HG02970 (cell line): ENCODE measurements around the gene TPH2.

ENCODE experiments used
- ATAC-seq: cut with Tn5 transposase; IDR thresholded peaks from one replicate; pipeline ENCODE4 v1.9.1; 2021; ENCODE audit warnings: mild to moderate bottlenecking, moderate library complexity, moderate number of reproducible peaks; ENCODE audit not compliant: unreplicated experiment, low FRiP score

The TPH2 gene

GRCh38 chr12:71958457-71958856 is 19.8 kb downstream of the TPH2 start:
- ATAC-seq: no peak

GRCh38 chr12:71958993-71959578 is 20.4 kb downstream of the TPH2 start:
- no peak for ATAC-seq

DNA sequence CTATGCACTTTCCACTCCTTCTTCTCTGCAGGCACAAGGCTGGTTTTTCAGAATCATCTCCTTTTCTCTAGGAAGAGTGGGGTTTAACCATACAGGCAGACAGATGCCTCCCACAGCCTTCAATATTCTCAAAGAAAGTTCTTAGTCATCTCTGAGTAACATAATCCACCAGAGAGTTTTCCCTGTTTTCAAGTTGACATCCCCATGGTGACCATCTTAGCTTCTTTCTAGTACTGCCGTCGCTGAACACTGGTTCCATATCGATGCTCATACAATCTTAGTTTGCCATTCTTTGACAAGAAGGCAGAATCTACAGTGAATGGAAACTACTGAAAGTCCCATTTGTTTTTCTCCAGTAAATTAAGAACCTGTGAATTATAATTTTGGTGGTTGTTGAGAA is 28.6 kb downstream of the TPH2 start:
- ATAC-seq: no peak

DNA sequence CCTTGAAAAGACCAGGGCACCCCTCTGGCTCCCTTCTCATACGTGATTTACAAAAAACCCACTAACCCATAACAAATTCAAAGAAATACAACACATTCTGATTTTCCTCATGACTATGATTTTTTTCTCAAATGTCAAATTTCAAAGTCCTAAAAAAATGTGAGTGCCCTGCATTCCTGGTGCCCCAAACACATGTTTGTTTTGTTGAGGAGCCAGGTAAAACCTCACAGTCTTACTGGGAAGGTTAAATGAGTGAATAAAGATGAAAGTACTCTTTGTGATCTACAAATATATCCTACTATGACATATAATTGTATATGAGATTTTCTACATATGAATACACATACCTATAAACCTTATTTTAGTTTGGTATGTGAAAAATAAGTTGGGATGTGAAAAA is 30.7 kb downstream of the TPH2 start:
- no peak for ATAC-seq

DNA sequence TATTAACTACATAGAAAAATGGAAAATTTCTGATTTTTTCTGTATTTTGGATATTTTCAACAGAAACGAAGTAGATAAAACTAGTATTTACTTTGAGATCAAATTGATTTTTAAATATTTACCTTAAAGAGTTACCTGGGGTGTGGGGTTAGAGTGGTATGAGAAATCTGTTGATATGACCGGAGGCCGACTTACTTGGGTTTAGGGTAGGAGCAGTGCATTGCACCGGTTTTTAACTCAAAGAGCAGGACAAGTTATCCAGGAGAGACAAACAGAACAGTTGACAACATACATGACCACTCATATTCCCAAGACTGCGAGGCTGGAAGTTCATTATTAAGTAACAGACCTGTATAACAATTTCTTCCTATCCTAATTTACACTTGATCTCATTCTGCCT is 31.4 kb downstream of the TPH2 start:
- ATAC-seq: no peak

- no peak for ATAC-seq
Observed at GRCh38 chr12:71972441-71973074, 33.9 kb downstream of the TPH2 start.

DNA sequence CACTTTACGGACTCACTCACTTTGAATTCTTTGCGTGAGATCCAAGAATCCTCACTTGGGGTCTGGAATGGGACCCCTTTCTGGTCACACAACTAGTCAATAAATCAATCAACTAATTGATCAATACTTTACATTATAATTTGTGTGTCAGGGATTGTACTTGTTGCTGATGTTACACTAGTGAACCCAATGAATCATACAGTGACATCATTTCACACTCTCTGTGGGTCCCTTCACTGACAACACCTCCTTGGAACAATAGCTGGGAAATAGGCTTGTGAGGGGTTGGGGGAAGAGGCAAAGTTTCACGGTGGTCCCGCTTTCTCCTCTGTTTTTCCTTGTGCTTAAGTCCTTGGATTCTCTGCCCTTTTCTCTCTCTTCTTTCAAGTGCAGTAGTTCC is 35.0 kb downstream of the TPH2 start:
- ATAC-seq: no peak

DNA sequence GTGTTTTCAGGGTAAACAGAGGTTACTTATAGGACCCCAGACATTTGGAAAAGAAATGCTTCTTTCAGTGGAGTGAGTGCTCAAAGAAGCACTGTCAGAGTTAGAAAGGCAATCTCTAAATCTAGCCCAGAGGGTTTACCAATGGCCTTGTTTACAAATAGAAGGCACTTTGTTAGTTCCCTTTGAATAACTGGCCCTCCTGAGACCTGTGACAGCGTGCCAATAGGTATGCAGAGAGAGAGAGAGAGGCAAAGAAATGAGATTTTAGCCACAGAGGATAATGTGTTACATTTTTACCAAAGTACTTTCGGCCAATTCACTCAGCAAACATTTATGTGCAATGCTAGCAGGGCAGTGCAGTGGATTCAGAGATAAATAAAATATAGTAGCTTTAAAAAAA is 41.9 kb downstream of the TPH2 start:
- ATAC-seq: no peak

DNA sequence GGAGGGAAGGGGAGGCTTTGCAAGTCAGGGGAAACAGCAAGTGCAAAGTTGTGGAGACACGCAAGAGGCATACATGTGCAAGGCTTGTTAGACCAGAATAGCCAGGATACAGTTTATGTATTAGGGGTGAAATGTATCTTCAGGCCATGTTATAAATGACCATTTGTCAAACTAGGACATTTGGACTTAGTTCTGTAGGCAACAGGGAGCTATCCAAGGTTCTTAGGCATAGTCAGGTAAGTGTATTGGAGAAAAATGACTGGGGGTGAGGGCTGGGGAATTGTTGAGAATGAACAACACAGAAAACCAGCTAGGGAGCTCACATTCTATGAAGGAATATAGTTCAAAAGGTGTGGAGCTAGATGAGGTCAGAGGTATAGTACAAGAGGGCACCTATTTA is 42.5 kb downstream of the TPH2 start:
- ATAC-seq: no peak

DNA sequence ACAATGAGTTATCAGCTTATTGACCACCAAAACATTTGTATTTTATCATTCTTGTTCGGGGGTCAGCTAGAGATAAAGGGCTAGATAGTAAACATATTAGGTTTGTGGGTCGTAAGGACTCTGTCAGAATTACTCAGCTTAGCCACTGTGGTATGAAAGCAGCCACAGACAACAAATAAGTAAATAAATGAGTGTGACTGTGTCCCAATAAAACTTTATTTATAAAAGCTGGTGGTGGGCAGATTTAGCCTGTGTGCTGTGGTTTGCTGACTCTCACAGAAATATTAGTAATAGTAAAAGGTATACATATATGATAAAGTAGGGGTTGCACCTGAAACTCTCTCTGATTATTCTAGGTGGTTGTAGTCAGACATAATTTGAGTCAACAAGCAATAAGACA is 56.1 kb downstream of the TPH2 start:
- no peak for ATAC-seq

DNA sequence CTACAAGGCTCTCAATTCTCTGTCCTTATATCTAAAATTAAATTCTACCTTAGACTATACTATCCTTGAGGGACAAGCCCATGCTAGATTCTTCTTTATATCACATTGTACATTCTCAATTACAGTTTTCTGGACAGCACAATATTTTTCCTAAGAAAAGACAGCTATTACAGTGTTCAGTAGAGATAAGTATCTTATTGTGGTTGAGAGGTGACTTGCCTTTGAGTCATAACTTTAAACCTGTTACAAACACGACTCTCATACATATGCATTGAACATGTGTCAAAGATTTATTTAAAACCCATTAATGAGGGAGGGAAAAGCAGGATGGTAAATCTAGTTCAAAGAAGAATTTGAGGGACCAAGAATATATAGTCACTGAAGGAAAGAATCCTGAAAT is 61.1 kb downstream of the TPH2 start:
- ATAC-seq: no peak

- ATAC-seq: no peak
Observed at GRCh38 chr12:72000969-72001648, 62.5 kb downstream of the TPH2 start.

GRCh38 chr12:72006766-72007165 is 68.1 kb downstream of the TPH2 start:
- ATAC-seq: no peak

GRCh38 chr12:72010356-72010755 is 71.7 kb downstream of the TPH2 start:
- ATAC-seq: no peak

GRCh38 chr12:72011374-72011773 is 72.7 kb downstream of the TPH2 start:
- no peak for ATAC-seq

DNA sequence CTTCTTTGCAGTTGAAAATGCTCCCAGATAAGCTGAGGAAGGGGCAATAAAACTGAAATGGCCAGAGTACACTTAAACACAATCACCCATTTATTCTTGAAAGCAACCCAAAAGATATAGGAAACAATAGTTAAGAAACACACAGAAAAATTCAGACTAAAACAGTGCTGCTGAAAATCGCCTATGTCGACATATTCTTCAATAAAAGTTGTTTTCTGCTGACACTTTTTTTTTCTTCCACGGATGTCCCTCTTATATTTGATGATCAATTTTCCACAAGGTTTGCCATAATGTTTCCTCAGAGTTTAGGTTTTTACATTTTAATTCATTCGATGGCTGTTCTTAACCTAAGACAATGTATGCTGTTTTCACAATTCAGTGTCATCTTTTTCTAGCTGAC is 74.2 kb downstream of the TPH2 start:
- no peak for ATAC-seq

- no peak for ATAC-seq
Observed at GRCh38 chr12:72015895-72016294, 77.2 kb downstream of the TPH2 start.

GRCh38 chr12:72017054-72017651 is 78.5 kb downstream of the TPH2 start:
- ATAC-seq: peak; percentile 99

DNA sequence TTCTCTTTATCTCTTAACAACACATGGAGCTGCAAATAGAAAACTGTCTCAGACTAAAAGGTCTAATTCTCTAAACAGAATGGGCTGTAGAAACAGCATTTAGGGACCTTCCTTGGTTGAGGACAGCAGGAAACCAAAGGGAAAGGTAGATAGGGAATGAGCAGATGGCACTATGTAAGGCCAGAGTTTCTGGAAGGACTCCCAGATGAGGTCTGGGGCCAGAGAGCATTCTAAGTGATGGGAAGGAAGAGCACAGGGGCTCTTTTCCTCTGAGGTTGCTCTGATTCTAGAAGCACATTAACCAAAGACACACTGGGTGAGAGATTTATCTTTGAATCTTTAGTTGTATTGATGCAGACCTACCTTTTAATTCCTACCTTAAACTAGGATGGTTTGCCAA is 79.4 kb downstream of the TPH2 start:
- no peak for ATAC-seq

GRCh38 chr12:72024613-72025012 is 86.0 kb downstream of the TPH2 start:
- no peak for ATAC-seq

- no peak for ATAC-seq
Observed at GRCh38 chr12:72025524-72025923, 86.9 kb downstream of the TPH2 start.

DNA sequence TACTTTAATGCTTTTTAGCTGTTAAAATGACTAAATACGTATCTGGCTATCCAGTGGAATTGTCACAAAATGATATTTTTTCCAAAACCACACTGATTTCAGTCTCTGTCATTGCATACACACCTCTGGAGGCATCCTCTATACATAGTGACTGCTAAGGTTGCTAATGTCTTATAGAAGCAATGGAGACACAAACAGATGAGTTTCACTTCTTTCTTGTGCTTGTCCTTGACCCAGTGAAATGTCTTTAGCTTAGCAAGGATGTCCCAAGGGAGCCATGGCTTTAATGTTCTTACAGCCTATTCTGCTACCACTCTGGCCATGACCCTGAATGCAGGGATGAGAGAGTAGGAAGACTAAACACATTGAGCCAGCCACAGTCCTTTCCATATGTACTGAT is 90.3 kb downstream of the TPH2 start:
- no peak for ATAC-seq
